SK-N-SH treated with all-trans-retinoic acid at 6 μM for 48 hours (cell line): ENCODE results near the gene SPATS2L.

Experiments used
- ATAC-seq: fragments of 200-7000 bp; cut with Tn5 transposase; 3 replicates; pipeline ENCODE4 v1.9.1; 2020; ENCODE audit warnings: mild to moderate bottlenecking, moderate library complexity
- ARNTL ChIP-seq: fragments of 450-650 bp; formaldehyde crosslinking; IDR thresholded peaks from 2 replicates; pipeline ENCODE4 v1.5.0; 2020; ENCODE audit warnings: low read depth, mild to moderate bottlenecking, moderate library complexity, borderline replicate concordance
- BACH2 ChIP-seq: fragments of 250-450 bp; sonication (Bioruptor Pico); IDR thresholded peaks from 2 replicates; pipeline ENCODE4 v1.9.0; 2021; ENCODE audit warnings: mild to moderate bottlenecking, borderline replicate concordance
- CSDC2 ChIP-seq: fragments of 250-450 bp; sonication (Bioruptor Pico); IDR thresholded peaks from 2 replicates; pipeline ENCODE4 v1.5.0; 2020; ENCODE audit warnings: mild to moderate bottlenecking, moderate library complexity
- ESRRG ChIP-seq: fragments of 250-450 bp; sonication (Bioruptor Pico); IDR thresholded peaks from 2 replicates; pipeline ENCODE4 v1.6.1; 2021; ENCODE audit warnings: mild to moderate bottlenecking
- GLIS3 ChIP-seq: fragments of 250-450 bp; sonication (Bioruptor Pico); IDR thresholded peaks from 2 replicates; pipeline ENCODE4 v1.5.0; 2020; ENCODE audit warnings: mild to moderate bottlenecking, moderate library complexity
- OSR1 ChIP-seq: fragments of 250-450 bp; sonication (Bioruptor Pico); IDR thresholded peaks from 2 replicates; pipeline ENCODE4 v1.8.0; 2022; ENCODE audit warnings: moderate library complexity, mild to moderate bottlenecking, inconsistent platforms
- PPARA ChIP-seq: fragments of 250-450 bp; sonication (Bioruptor Pico); IDR thresholded peaks from 2 replicates; pipeline ENCODE4 v1.5.0; 2020; ENCODE audit warnings: mild to moderate bottlenecking, borderline replicate concordance
- RARB ChIP-seq: fragments of 250-450 bp; sonication (Bioruptor Pico); IDR thresholded peaks from 2 replicates; pipeline ENCODE4 v1.8.0; 2021; ENCODE audit warnings: mild to moderate bottlenecking, moderate library complexity
- SNAI2 ChIP-seq: fragments of 250-450 bp; sonication (Bioruptor Pico); IDR thresholded peaks from 2 replicates; pipeline ENCODE4 v1.5.0; 2020; ENCODE audit warnings: mild to moderate bottlenecking, moderate library complexity
- TCF4 ChIP-seq: fragments of 250-450 bp; sonication (Bioruptor Pico); IDR thresholded peaks from 2 replicates; pipeline ENCODE4 v1.8.0; 2021; ENCODE audit warnings: mild to moderate bottlenecking, moderate library complexity, borderline replicate concordance
- TOX ChIP-seq: fragments of 250-450 bp; sonication (Bioruptor Pico); IDR thresholded peaks from 2 replicates; pipeline ENCODE4 v1.8.0; 2021; ENCODE audit warnings: mild to moderate bottlenecking, moderate library complexity, borderline replicate concordance
- ZC3H10 ChIP-seq: fragments of 250-450 bp; sonication (Bioruptor Pico); IDR thresholded peaks from 2 replicates; pipeline ENCODE4 v1.5.1; 2021; ENCODE audit warnings: mild to moderate bottlenecking, moderate library complexity
- ZFP3 ChIP-seq: fragments of 250-450 bp; sonication (Bioruptor Pico); IDR thresholded peaks from 2 replicates; pipeline ENCODE4 v1.5.0; 2020; ENCODE audit warnings: mild to moderate bottlenecking, moderate library complexity
- ZFP30 ChIP-seq: fragments of 450-650 bp; formaldehyde crosslinking; IDR thresholded peaks from 2 replicates; pipeline ENCODE4 v1.5.0; 2022; ENCODE audit warnings: mild to moderate bottlenecking, moderate library complexity
- ZNF565 ChIP-seq: fragments of 450-650 bp; formaldehyde crosslinking; conservative IDR thresholded peaks from 2 replicates; pipeline ENCODE4 v1.5.0; 2020; ENCODE audit warnings: low read depth, mild to moderate bottlenecking, moderate library complexity
- ZNF70 ChIP-seq: fragments of 450-650 bp; formaldehyde crosslinking; IDR thresholded peaks from 2 replicates; pipeline ENCODE4 v1.5.0; 2020; ENCODE audit warnings: mild to moderate bottlenecking, moderate library complexity
- ZNF8 ChIP-seq: fragments of 450-650 bp; formaldehyde crosslinking; IDR thresholded peaks from 2 replicates; pipeline ENCODE4 v1.5.0; 2020; ENCODE audit warnings: mild to moderate bottlenecking, moderate library complexity
- TF ChIP-seq, protein P1 (sequence below): fragments of 250-450 bp; sonication (Bioruptor Pico); IDR thresholded peaks from 2 replicates; pipeline ENCODE4 v1.8.0; 2021; ENCODE audit warnings: low read depth, mild to moderate bottlenecking, moderate library complexity, borderline replicate concordance
- TF ChIP-seq, protein P2 (sequence below): fragments of 250-450 bp; sonication (Bioruptor Pico); IDR thresholded peaks from 2 replicates; pipeline ENCODE4 v1.5.0; 2020; ENCODE audit warnings: mild to moderate bottlenecking, moderate library complexity
- TF ChIP-seq, protein P3 (sequence below): fragments of 250-450 bp; sonication (Bioruptor Pico); IDR thresholded peaks from 2 replicates; pipeline ENCODE4 v1.5.1; 2020; ENCODE audit warnings: low read depth, mild to moderate bottlenecking, moderate library complexity
- TF ChIP-seq, protein P4 (sequence below): fragments of 250-450 bp; sonication (Bioruptor Pico); IDR thresholded peaks from 2 replicates; pipeline ENCODE4 v1.8.0; 2020; ENCODE audit warnings: mild to moderate bottlenecking, moderate library complexity, borderline replicate concordance
- TF ChIP-seq, protein P5 (sequence below): fragments of 250-450 bp; sonication (Bioruptor Pico); IDR thresholded peaks from 2 replicates; pipeline ENCODE4 v1.5.1; 2021; ENCODE audit warnings: mild to moderate bottlenecking, moderate library complexity

Gene SPATS2L

DNA sequence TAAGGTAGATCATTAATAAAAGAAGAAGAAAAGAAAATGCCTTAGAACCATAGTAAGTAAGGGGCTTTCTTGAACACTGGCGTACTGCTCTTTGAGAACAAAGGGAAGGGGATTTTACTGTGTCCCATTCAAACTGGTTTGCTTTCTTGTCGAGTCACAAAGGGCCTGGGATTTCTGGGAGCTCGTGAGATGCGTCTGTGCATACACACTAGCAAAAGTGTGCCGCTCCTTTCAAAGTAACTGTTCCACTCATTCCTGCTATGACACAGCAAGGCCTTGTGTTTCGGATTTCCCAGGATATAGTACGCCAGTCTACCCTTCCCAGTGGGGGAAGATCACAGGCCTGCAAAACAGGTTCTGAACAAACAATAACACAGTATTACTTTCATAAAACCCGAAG is 110.4 kb downstream of the SPATS2L start:
- no peak for ATAC-seq
- TF ChIP-seq OSR1 (CRISPR knock-in tag) (no peak), ESRRG (CRISPR knock-in tag) (no peak), ZFP3 (no peak), ZC3H10 (CRISPR knock-in tag) (no peak), CSDC2 (CRISPR knock-in tag) (no peak), ARNTL (no peak), TCF4 (CRISPR knock-in tag) (no peak)
- TF ChIP-seq, protein P1, sequence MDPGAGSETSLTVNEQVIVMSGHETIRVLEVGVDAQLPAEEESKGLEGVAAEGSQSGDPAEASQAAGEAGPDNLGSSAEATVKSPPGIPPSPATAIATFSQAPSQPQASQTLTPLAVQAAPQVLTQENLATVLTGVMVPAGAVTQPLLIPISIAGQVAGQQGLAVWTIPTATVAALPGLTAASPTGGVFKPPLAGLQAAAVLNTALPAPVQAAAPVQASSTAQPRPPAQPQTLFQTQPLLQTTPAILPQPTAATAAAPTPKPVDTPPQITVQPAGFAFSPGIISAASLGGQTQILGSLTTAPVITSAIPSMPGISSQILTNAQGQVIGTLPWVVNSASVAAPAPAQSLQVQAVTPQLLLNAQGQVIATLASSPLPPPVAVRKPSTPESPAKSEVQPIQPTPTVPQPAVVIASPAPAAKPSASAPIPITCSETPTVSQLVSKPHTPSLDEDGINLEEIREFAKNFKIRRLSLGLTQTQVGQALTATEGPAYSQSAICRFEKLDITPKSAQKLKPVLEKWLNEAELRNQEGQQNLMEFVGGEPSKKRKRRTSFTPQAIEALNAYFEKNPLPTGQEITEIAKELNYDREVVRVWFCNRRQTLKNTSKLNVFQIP: no peak
- TF ChIP-seq, all 23 proteins: peak for 0

DNA sequence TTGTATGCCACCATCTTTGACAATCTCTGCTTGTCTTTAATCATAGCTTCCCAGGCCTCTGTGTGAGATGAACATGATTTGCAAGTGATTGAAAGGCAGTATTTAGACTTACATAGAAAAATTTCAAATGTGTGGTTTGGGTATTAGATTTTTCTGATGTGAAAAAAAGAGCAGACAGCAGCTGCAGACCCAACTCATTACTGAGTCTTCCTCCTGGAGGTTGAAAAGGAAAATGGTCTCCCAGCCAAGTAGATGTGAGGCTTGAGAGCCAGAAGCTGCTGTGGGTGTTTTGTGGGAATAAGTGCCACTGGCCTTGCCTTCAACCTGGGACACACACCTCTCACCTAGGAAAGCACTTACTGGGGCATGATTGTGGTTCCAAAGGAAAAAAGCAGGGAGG is 110.9 kb downstream of the SPATS2L start:
- TF ChIP-seq PPARA (CRISPR knock-in tag): no peak
- TF ChIP-seq TCF4 (CRISPR knock-in tag): no peak
- TF ChIP-seq, protein P2, sequence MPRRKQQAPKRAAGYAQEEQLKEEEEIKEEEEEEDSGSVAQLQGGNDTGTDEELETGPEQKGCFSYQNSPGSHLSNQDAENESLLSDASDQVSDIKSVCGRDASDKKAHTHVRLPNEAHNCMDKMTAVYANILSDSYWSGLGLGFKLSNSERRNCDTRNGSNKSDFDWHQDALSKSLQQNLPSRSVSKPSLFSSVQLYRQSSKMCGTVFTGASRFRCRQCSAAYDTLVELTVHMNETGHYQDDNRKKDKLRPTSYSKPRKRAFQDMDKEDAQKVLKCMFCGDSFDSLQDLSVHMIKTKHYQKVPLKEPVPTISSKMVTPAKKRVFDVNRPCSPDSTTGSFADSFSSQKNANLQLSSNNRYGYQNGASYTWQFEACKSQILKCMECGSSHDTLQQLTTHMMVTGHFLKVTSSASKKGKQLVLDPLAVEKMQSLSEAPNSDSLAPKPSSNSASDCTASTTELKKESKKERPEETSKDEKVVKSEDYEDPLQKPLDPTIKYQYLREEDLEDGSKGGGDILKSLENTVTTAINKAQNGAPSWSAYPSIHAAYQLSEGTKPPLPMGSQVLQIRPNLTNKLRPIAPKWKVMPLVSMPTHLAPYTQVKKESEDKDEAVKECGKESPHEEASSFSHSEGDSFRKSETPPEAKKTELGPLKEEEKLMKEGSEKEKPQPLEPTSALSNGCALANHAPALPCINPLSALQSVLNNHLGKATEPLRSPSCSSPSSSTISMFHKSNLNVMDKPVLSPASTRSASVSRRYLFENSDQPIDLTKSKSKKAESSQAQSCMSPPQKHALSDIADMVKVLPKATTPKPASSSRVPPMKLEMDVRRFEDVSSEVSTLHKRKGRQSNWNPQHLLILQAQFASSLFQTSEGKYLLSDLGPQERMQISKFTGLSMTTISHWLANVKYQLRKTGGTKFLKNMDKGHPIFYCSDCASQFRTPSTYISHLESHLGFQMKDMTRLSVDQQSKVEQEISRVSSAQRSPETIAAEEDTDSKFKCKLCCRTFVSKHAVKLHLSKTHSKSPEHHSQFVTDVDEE (CRISPR knock-in tag): no peak
- TF ChIP-seq ZC3H10 (CRISPR knock-in tag): no peak
- no peak for TF ChIP-seq BACH2 (CRISPR knock-in tag)
- no peak for TF ChIP-seq TOX (CRISPR knock-in tag)
- TF ChIP-seq ZFP30 (CRISPR knock-in tag): no peak
- no peak for TF ChIP-seq SNAI2 (CRISPR knock-in tag)
- no peak for TF ChIP-seq OSR1 (CRISPR knock-in tag)
- TF ChIP-seq, protein P3, sequence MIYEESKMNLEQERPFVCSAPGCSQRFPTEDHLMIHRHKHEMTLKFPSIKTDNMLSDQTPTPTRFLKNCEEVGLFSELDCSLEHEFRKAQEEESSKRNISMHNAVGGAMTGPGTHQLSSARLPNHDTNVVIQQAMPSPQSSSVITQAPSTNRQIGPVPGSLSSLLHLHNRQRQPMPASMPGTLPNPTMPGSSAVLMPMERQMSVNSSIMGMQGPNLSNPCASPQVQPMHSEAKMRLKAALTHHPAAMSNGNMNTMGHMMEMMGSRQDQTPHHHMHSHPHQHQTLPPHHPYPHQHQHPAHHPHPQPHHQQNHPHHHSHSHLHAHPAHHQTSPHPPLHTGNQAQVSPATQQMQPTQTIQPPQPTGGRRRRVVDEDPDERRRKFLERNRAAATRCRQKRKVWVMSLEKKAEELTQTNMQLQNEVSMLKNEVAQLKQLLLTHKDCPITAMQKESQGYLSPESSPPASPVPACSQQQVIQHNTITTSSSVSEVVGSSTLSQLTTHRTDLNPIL (CRISPR knock-in tag): no peak
- no peak for TF ChIP-seq RARB (CRISPR knock-in tag)
- TF ChIP-seq, protein P4, sequence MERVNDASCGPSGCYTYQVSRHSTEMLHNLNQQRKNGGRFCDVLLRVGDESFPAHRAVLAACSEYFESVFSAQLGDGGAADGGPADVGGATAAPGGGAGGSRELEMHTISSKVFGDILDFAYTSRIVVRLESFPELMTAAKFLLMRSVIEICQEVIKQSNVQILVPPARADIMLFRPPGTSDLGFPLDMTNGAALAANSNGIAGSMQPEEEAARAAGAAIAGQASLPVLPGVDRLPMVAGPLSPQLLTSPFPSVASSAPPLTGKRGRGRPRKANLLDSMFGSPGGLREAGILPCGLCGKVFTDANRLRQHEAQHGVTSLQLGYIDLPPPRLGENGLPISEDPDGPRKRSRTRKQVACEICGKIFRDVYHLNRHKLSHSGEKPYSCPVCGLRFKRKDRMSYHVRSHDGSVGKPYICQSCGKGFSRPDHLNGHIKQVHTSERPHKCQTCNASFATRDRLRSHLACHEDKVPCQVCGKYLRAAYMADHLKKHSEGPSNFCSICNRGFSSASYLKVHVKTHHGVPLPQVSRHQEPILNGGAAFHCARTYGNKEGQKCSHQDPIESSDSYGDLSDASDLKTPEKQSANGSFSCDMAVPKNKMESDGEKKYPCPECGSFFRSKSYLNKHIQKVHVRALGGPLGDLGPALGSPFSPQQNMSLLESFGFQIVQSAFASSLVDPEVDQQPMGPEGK (CRISPR knock-in tag): no peak
- no peak for TF ChIP-seq ZNF8 (CRISPR knock-in tag)
- TF ChIP-seq, protein P5, sequence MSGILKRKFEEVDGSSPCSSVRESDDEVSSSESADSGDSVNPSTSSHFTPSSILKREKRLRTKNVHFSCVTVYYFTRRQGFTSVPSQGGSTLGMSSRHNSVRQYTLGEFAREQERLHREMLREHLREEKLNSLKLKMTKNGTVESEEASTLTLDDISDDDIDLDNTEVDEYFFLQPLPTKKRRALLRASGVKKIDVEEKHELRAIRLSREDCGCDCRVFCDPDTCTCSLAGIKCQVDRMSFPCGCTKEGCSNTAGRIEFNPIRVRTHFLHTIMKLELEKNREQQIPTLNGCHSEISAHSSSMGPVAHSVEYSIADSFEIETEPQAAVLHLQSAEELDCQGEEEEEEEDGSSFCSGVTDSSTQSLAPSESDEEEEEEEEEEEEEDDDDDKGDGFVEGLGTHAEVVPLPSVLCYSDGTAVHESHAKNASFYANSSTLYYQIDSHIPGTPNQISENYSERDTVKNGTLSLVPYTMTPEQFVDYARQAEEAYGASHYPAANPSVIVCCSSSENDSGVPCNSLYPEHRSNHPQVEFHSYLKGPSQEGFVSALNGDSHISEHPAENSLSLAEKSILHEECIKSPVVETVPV: no peak
- ATAC-seq: no peak

DNA sequence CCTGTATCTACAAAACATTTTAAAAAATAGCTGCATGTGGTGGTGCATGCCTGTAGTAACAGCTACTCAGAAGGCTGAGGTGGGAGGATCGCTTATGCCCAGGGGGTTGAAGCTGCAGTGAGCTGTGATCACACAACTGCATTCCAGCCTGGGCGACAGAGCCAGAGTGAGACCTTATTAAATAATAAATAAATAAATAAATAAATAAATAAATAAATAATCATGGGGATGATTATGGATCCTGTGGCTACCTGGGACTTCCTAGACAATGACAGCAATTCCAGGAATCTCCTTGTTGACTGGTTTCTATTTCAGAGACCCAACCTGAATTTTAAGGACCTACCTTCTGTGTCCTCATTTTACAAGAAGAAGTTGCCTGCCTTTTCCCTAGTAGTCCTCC is 111.9 kb downstream of the SPATS2L start:
- no peak for ATAC-seq
- TF ChIP-seq, protein P5: no peak
- TF ChIP-seq PPARA (CRISPR knock-in tag) (no peak), ZFP30 (CRISPR knock-in tag) (no peak), ZNF565 (CRISPR knock-in tag) (no peak), ZNF70 (CRISPR knock-in tag) (no peak), ZFP3 (no peak), GLIS3 (CRISPR knock-in tag) (no peak)
- TF ChIP-seq, protein P4 (CRISPR knock-in tag): no peak
